HG03469 (cell line): ENCODE data around the gene MYO3B.
"Not testable (repeated sequence)": the region's sequence is repeated elsewhere in the genome, so short reads cannot be mapped to it uniquely, and the experiment has no call there.

Experiments used
- ATAC-seq: cut with Tn5 transposase; IDR thresholded peaks from one replicate; pipeline ENCODE4 v1.9.1; 2021; ENCODE audit warnings: mild to moderate bottlenecking, moderate library complexity, moderate number of reproducible peaks; ENCODE audit not compliant: unreplicated experiment

Gene MYO3B

DNA sequence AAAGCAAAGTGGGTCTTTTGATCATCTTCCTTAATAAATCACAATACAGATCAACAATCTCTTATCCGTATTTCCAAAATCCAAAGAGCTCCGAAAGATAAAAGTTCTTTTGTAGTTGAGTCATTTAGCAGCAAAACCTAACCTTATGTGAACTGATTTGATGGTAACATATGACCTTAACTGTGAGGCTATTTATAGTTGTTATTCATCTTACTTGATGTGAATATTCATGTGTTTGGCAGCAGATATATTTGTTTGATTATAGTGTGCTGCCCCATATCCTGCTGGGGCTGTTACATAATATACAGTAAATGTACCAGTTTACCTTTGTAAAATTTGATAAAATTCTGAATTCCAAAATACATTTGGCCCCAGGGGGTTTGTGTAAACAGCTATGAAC, 158.5 kb downstream of the MYO3B start:
- no peak for ATAC-seq

DNA sequence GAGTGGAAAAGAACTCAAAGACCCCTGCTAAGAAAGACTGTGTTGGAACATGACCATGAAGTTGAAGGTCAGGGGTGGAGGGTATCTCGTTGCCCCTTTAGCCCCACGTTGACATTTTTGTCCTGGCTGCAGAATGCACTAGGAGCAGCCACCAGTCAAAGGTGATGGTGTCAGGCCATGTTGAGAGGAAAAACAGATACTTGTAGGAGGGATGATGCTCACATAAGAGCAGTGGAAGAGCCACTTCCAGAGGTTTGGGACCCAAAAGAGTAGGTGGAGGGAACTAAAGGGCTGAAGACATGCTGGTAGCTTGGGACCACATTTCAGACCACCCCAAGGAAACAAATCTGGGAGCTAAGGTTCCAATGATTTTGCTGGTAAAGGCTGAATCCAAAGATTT, 159.0 kb downstream of the MYO3B start:
- no peak for ATAC-seq

GRCh38 chr2:170339322-170339721, 161.4 kb downstream of the MYO3B start:
- no peak for ATAC-seq

DNA sequence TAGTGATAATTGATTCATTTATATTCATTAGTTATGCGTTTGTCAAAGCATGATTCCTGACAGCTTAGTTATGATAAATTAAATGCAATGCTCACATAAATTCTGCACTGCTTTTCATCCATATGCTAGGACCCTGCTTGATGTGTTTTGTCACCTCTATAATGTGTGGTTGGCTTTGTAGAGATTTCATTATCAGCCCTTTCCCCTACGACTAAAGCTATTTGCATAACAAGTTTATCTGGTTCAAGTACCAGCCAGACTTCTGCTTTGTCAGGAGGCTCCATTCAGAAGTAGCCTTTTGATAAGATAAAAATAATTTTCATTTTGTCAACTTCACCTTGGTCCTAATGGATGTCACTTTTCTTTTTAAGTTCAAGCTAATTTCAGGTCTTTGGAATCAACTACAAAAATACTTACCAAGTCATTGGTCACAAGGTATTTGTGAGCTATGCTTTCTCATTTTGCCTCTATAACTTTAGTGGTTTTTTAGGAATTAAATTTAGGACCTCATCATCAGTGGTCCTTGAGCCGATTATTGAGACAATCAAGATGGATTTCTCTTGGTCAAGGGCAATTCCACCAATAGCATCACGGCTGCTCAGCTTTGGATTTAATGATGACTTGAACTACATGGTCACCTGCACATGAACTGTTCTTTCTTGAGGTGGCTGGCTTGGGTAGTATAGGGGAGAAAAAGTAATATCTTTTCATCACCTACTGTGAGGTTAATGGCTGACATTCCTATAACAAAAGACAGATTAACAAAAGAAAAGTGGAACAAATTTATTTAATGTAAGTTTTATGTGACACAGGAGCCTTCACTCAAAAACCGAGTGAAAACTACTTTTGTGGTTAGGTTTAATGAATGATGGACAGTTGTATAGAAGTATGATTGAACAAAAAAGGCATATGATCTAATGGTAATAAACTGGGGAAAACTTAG, 162.1 kb downstream of the MYO3B start:
- ATAC-seq: no peak

DNA sequence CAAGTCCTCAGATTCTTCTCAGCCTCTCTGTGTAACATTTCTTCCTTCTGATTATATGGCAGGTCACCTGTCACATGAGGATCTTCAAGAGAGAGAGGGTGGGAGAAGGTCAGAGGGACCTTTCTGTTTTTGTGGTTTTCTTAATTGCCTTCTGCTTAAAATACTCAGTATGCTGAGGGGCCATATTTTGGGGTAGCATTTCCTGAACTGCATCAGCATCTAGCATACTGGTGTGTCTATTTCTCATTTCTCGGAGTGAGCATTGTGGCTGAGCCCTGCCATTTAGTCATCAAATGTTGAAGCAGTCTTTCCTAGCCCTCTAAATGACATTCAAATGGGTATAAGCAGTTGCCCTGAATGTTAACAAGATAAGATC, 162.7 kb downstream of the MYO3B start:
- no peak for ATAC-seq

DNA sequence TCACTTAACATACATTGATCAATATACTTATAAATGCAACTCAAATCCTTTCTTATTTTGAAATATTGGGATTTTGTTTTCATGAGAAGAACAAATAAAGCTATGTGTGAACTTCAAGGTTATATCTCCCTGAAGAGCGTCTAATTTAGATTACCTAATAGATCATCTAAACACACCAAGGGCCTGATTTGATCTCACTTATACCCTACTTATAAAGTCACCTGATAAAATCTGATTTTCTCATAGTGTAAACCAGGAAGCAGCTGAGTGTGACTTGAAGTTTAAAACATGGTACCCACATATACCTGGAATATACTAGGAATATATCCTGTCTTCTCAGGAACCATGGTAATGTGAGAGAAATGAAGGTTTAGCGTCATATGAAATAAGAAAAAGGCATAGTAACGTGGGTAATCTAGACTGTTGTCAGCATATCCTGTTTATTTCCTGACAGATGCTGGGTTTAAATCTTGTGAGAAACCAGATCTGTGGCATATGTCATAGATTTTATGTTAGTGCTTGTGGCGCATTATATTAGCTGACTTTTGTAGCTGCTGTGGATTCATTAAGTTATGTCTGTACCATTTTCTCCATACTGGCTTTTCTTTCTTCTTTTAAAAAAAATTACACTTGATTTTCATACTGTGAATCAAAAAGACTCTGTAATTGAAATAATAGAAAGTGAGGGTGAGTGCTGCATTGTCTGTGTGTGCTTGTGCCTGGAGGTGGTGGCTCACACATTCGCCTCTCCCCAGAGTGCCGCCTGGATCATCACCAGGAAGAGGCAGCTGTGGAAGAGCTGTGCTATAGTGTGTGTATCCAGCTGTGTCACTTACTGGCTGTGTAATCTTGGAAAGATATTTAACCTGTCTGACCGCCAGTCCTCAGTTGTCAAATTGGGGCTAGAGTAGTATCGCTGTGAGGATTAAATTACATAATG, 164.0 kb downstream of the MYO3B start:
- no peak for ATAC-seq

DNA sequence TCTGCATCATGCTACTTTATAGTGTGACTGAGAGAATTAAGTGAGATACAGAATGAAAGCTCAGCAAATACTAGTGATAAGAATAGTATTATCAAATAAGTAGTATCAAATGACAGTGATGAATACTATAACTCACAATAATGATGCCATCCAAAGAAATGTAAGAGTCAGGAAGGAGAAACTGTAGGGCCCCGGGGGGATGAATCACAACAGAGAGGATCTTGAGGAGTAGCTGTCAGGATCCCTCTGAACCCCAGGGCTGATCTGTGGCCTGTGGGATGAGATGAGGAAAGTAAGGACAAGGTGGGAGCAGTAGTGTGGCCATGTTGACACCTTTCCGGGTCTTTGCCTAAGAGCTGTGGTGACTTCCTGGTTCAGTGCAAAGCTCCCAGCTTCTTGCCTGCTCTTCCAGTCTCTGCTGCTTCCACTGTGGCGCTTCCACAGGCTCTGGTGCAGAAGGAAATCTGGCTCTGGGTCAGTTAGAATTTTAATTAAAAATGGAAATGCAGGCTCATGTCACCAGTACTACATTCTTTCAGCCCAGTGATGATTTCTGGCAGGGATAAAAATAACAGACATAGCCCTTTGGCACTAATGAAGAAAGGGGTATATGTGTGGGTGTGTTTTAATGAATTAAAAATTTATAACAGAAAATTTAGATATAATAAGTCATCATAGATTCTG, 166.9 kb downstream of the MYO3B start:
- no peak for ATAC-seq

DNA sequence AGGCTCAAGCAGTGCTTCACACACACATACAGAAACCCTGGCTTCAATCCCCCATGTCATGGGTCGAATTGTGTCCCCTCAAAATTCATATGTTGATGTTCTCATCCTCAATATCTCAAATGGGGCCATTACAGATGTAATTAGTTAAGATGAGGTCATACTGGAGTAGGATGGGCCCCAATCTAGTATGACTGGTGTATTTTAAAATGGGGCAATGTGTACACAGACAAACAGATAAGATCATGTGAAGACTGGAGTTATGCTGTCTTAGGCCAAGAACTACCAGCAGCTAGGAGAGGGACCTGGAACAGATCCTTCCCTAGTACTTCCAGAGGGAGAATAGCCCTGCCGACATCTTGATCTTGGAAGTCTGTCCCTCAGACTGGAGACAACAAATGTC, 167.7 kb downstream of the MYO3B start:
- ATAC-seq: no peak

GRCh38 chr2:170349269-170349668, 171.3 kb downstream of the MYO3B start:
- ATAC-seq: not testable (repeated sequence)

- no peak for ATAC-seq
Measured at GRCh38 chr2:170350929-170351826, 173.2 kb downstream of the MYO3B start.

DNA sequence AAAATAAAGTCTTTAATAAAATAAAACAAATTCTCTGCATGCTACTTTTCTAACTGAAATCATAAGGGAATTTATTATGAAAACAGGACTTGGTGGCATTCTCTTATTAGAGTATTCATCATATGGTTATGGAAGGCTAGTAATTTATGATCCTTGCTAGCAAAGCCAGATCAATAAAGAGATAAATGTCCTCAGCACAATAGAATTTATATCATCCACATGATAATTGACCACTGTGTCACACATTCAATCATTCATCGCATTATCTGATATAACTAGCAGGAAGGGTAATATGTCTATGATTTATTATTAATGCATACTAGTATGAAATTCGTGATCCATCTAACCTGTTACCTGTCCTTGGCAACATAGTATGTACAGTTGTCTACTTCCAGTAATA, 175.8 kb downstream of the MYO3B start:
- no peak for ATAC-seq

GRCh38 chr2:170354388-170354787, 176.4 kb downstream of the MYO3B start:
- no peak for ATAC-seq

DNA sequence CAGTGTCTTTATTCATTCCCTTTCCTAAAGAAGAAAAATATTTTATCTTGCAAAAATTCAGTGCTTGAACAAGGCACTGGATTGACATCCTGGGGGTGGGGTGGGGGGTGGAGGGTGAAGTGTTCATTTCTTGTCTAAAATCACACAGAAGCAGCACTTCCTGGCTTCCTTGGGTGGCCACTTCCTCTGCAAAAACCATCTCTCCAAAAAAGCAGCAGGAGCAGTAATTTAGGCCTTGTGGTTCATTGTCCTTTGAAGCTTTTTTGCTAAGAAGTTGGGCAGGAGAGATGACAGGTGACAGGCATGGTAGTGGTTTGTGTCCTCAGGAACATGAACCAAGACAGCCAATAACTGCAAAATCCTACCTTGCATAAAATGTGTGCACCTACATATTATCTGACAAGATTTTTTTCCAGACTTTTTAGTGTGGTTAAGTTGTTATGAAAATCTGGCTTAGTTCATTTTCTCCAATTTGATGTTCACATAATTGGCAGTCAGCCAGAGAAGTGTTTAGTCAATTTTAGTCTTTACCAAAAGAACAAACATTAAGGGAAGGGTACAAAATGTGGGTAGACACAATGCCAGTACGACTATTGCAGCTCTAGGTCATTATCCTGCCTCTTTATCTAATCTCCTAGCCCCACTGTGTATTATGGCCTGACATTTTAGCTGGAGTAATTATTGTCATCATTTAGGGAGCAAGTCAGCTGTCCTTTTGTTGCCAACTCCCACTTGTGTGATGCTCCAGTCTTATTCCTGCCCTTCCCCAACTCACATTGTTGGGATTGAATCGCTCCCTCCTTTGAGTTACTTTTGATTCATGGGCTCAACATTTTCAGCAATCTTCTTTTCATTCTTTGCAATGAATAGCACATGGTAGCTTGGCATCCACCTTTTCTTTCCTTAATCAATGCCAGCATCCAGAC, 177.2 kb downstream of the MYO3B start:
- ATAC-seq: no peak

DNA sequence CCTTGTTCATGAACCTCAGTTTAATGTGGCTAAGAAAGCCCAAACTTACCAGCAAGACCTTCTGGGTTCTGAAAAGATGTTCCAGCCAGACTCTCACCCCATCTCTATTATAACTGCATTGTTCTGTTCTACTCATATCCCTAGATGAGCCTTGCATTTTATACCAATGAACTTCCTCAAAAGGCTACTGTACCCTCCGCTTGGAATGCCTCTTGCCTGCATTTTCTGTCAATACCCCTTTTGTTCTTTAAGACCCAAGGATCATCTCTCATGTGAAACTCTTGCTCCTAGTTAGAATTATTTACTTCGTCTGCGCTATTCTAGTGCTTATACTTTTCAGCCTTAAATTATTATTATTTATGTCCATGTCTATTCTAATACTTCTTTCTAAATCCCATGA, 181.5 kb downstream of the MYO3B start:
- ATAC-seq: no peak

DNA sequence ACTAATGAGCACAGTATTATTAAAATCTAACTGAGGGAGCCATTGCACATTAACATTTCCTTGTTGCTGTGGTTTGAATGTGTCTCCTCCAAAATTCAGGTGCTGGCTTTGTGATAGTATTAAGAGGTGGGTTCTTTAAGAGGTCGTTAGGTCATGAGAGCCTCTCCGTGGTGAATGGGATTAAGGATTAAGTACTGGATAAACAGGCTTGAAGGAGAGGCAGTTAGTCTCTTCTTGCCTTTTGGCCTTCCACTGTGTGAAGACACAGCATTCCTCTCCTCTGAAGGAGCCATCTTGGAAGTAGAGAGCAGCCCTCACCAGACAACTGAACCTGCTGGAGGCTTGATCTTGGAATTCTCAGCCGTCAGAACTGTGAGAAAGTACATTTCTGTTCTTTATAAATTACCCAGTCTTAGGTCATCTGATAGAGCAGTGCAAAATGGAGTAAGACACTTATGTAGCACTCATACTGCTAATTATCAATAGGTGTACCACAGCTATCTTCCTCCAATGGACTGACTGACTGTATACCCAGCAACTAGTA, 182.7 kb downstream of the MYO3B start:
- no peak for ATAC-seq

DNA sequence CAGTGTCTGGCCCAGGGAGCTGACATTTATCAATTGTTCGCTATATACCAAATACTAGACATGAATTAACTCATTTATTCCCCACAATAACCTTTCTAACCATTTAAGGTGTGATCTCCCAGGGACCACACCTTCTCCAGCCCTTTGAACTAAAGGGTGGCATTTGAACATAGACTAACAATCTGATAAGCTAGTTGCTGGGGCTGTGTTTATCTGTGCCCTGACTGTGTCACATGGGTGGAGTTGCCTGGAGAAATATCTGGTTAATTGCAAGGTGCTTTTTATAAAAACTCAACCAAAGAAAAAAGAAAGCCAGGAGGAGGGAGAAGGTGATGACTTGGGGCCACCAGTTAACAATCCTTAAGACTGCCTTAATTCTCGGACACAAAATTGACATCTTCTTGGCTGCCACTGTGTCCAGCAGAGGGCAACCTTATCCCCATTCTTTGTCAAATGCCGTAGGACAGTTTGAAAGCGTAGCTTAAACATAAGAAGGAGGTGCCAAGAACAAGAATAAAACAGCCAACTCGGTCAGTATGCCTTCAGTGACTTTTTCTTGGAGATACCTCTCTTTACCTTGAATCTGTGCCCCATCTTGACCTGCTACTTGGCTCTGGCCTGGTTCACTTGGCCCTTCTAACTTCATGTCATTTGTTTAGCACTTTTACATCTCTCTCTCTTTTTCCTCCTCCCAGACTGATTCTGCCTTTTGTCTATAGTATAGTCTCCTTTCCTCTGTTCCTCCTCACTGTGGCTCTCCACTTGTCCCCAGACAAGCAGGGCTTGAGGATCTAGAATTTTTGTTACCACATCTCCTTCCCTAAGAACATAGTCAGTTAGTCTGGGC, 183.4 kb downstream of the MYO3B start:
- no peak for ATAC-seq

- no peak for ATAC-seq
Measured at GRCh38 chr2:170362313-170362870, 184.4 kb downstream of the MYO3B start.
